B cell (primary cell): ENCODE measurements around the gene EPSTI1.

ENCODE experiments used
- EZH2 ChIP-seq: IDR thresholded peaks from 2 replicates; pipeline ENCODE4 v1.6.1; 2012; ENCODE audit warnings: borderline replicate concordance, low read depth, mild to moderate bottlenecking, moderate library complexity, low read length; ENCODE audit not compliant: insufficient read depth, poor library complexity, severe bottlenecking
- TF ChIP-seq, protein P1 (sequence below): fragments of 200-600 bp; IDR thresholded peaks from one replicate; pipeline ENCODE4 v1.8.0; 2022; ENCODE audit warnings: antibody characterized with exemption, mild to moderate bottlenecking

GRCh38 chr13:42986176-42986574 is 5.9 kb downstream of the EPSTI1 start:
- TF ChIP-seq, protein P1, sequence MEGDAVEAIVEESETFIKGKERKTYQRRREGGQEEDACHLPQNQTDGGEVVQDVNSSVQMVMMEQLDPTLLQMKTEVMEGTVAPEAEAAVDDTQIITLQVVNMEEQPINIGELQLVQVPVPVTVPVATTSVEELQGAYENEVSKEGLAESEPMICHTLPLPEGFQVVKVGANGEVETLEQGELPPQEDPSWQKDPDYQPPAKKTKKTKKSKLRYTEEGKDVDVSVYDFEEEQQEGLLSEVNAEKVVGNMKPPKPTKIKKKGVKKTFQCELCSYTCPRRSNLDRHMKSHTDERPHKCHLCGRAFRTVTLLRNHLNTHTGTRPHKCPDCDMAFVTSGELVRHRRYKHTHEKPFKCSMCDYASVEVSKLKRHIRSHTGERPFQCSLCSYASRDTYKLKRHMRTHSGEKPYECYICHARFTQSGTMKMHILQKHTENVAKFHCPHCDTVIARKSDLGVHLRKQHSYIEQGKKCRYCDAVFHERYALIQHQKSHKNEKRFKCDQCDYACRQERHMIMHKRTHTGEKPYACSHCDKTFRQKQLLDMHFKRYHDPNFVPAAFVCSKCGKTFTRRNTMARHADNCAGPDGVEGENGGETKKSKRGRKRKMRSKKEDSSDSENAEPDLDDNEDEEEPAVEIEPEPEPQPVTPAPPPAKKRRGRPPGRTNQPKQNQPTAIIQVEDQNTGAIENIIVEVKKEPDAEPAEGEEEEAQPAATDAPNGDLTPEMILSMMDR: no peak
- TF ChIP-seq EZH2: no peak
